HG02938 (cell line): ENCODE data around the gene CLSTN1.
A peak's percentile ranks its signal among the peaks of the same experiment; 100 is the strongest.
"Not testable (repeated sequence)": the region's sequence is repeated elsewhere in the genome, so short reads cannot be mapped to it uniquely, and the experiment has no call there.

Source experiments
- ATAC-seq: cut with Tn5 transposase; IDR thresholded peaks from one replicate; pipeline ENCODE4 v1.9.1; 2021; ENCODE audit warnings: mild to moderate bottlenecking, moderate library complexity; ENCODE audit not compliant: unreplicated experiment

The CLSTN1 gene

DNA sequence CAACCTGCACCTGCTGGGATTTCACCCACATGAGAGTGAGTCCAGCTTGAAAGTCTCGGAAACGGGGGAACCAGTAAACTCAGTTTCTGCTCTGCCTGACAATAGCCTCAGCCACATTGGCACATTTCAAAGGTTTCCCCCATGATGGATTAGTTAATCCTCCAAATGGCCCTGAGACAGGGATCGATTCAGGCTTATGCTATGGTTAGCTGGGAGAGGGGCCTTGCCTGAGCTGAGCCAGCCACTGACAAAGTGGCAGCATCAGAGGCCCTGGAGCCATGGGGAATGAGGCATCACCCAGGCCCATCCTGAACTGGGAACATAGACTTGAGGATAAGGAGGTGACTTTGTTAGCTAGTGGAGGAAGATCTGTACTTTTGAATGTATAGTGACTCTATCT, 2.9 kb upstream of the CLSTN1 start:
- ATAC-seq = no peak

DNA sequence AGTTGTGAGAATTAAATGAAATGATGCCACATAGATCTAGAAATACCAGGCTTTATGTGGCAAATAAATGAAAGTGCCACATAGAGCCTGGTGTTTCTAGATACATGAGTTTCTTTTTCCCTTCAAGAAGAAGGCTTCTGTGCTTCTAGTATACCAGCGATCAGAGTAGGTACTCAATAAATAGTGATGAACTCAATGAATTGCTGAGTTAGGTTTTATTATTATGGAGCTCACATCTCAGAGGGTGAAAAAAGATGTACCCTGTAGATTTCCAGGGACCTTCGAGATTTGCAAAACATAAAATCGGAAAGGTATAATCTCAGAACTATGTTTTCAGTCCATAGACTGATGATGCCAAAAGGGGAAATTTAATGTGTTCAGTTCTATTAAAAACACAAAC, 2.3 kb upstream of the CLSTN1 start:
- ATAC-seq = no peak

GRCh38 chr1:9825093-9826074, 1.6 kb upstream of the CLSTN1 start:
- ATAC-seq = no peak

GRCh38 chr1:9824702-9825089, 931 bp upstream of the CLSTN1 start:
- no peak for ATAC-seq

GRCh38 chr1:9823693-9823942, 147 bp downstream of the CLSTN1 start:
- ATAC-seq = peak; percentile 17

DNA sequence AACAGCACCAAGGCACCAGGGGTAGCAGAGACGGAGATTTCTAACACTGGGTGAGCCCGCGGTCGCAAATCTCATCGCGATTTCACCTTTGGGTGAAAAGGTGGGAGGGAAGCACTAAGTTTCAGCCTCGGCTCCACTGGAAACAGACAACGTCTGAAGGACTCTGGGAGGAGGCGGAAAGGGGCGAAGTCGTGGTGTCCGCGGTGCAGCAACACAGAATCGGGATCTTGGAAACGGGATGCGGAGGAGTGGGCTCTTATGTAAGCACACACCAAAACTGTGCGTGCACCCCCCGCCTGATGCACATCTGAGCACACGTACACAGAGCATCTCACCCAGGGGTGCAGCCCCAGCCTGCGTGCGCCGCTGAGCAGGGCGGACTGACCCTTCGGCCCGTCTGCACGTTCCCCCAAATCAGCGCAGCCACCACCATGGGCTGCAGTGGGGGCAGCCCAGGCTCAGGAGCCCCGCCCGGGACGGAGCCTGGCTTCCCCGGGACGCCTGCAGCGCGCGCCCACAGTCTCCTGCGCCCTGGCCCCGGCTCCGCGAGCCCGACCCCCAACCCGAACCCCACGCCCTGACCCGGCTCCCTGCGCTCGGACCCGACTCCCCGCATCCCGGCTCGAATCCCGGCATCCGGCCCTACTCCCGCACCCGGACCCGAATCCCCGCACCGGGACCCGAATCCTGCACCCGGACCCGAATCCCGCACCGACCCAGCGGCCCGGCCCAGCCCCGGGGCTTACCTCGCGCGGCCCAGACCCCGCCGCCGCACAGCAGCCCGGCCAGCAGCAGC, 670 bp downstream of the CLSTN1 start:
- no peak for ATAC-seq

GRCh38 chr1:9822490-9822889, 1.3 kb downstream of the CLSTN1 start:
- ATAC-seq = no peak

- no peak for ATAC-seq
These were observed 2.1 kb downstream of the CLSTN1 start for GRCh38 chr1:9821710-9822109.

GRCh38 chr1:9820521-9820920, 3.2 kb downstream of the CLSTN1 start:
- ATAC-seq = no peak

DNA sequence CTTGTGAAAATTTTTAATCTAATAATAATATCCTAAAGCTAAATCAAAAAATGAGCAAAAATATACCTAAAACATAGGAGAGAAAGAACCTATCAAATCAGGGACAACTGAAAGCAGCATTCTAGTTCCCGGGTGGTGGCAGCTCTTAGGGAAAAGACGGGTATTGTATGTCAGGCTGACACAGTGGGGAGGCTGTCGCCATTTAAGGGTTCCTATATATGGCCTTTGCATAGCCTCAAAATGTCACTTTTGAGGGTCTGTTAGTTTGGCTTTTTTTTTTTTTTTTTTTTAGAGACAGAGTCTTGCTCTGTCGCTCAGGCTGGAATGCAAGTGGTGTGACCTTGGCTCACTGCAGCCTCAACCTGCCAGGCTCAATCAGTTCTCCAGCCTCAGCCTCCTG, 6.0 kb downstream of the CLSTN1 start:
- no peak for ATAC-seq

GRCh38 chr1:9816199-9816598, 7.6 kb downstream of the CLSTN1 start:
- no peak for ATAC-seq

GRCh38 chr1:9815150-9815549, 8.6 kb downstream of the CLSTN1 start:
- ATAC-seq = no peak

DNA sequence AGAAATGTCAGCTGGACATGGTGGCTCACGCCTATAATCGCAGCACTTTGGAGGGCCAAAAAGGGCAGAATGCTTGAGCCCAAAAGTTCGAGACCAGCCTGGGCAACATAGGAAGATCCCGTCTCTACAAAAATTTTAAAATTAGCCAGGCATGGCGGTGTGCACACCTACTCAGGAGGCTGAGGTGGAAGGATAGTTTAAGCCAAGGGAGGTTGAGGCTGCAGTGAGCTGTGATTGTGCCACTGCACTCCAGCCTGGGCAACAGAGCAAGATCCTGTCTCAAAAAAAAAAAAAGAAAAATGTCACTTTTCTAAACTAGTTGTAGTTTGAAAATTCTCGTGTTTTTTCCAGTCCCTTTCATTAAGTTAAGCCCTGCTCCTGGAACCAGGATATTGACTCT, 9.1 kb downstream of the CLSTN1 start:
- ATAC-seq = no peak

- ATAC-seq = no peak
These were observed 12.4 kb downstream of the CLSTN1 start for GRCh38 chr1:9811239-9811966.

DNA sequence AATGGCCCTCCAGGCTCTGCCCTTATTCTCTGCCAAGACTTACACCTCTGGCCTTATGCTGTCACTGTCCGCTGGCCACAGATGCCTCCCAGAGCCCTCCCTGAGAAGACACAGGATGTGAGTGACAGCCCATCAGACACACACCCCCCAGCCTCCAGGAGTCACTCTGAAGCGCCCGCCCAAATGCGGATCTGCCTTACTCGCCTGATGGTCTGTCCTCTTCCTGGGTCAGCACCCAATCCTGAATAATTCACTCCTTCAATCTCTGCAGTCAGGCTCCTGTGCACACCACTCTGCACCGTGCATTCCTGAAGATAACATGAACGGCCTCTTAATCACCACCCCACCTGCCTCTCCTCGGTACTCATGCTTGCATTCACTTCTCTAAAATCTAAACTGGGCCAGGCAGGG, 14.7 kb downstream of the CLSTN1 start:
- ATAC-seq = no peak

GRCh38 chr1:9808459-9808858, 15.3 kb downstream of the CLSTN1 start:
- no peak for ATAC-seq

DNA sequence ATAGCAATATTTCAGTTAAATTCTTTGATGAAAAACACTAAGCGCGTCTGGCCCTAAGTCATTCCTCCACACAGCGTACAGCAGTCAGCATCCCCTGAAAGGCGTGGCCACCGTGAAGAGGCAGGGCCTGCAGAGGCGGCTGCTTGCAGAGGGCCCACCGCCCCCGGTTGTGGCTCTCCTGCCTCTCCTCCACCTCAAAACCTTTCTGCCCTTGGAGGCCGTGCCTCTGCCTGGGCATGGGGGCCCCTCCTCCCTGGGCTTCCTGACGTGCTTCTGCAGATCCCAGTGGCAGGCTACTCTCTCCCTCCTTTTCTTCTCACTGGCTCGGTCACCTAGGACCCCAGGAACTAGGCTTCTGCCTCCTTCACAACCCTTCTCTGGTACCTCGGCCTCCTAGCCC, 16.2 kb downstream of the CLSTN1 start:
- no peak for ATAC-seq

- not testable (repeated sequence) for ATAC-seq
These were observed 17.8 kb downstream of the CLSTN1 start for GRCh38 chr1:9805972-9806371.

GRCh38 chr1:9805006-9805508, 18.7 kb downstream of the CLSTN1 start:
- no peak for ATAC-seq

- not testable (repeated sequence) for ATAC-seq
These were observed 20.5 kb downstream of the CLSTN1 start for GRCh38 chr1:9803003-9803918.
